ENCODE measurements around the gene KCNE1.

DNA sequence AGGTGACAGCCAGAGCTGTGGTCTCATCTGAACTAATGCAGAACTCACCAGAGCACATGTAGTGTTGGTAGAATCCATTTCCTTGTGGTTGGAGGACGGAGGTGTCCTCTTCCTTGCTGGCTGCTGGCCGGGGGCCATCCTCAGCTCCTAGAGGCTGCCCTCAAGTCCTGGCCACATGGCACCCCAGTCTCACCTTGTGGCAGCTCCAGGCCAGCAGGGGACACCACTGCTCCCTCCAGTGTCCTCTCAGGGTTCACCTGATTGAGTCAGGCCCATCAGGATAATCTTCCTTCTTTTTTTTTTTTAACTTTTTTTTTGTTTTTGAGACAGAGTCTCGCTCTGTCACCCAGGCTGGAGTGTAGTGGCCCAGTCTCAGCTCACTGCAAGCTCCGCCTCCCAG is 2.9 kb downstream of the KCNE1 start:
- TF ChIP-seq, protein P1, sequence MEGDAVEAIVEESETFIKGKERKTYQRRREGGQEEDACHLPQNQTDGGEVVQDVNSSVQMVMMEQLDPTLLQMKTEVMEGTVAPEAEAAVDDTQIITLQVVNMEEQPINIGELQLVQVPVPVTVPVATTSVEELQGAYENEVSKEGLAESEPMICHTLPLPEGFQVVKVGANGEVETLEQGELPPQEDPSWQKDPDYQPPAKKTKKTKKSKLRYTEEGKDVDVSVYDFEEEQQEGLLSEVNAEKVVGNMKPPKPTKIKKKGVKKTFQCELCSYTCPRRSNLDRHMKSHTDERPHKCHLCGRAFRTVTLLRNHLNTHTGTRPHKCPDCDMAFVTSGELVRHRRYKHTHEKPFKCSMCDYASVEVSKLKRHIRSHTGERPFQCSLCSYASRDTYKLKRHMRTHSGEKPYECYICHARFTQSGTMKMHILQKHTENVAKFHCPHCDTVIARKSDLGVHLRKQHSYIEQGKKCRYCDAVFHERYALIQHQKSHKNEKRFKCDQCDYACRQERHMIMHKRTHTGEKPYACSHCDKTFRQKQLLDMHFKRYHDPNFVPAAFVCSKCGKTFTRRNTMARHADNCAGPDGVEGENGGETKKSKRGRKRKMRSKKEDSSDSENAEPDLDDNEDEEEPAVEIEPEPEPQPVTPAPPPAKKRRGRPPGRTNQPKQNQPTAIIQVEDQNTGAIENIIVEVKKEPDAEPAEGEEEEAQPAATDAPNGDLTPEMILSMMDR (conservative IDR thresholded peaks at IDR 0.05; ENCODE audit: low read depth, low read length), result no peak
- TF ChIP-seq EZH2 (IDR thresholded peaks at IDR 0.05; ENCODE audit: borderline replicate concordance, low read depth, low read length, poor library complexity, severe bottlenecking), result no peak
